Loucy (cell line): ENCODE measurements around the gene PNPLA1.

Experiments used
- EZH2phosphoT487 ChIP-seq: fragments of 200-600 bp; IDR thresholded peaks from 2 replicates; pipeline ENCODE4 v1.6.1; 2018; ENCODE audit warnings: antibody characterized with exemption, mild to moderate bottlenecking, moderate library complexity, borderline replicate concordance
- TF ChIP-seq, protein P1 (sequence below): fragments of 200-600 bp; sonication (generic); conservative IDR thresholded peaks from 2 replicates; pipeline ENCODE4 v1.5.1; 2014; ENCODE audit warnings: mild to moderate bottlenecking, antibody characterized with exemption, low read length

DNA sequence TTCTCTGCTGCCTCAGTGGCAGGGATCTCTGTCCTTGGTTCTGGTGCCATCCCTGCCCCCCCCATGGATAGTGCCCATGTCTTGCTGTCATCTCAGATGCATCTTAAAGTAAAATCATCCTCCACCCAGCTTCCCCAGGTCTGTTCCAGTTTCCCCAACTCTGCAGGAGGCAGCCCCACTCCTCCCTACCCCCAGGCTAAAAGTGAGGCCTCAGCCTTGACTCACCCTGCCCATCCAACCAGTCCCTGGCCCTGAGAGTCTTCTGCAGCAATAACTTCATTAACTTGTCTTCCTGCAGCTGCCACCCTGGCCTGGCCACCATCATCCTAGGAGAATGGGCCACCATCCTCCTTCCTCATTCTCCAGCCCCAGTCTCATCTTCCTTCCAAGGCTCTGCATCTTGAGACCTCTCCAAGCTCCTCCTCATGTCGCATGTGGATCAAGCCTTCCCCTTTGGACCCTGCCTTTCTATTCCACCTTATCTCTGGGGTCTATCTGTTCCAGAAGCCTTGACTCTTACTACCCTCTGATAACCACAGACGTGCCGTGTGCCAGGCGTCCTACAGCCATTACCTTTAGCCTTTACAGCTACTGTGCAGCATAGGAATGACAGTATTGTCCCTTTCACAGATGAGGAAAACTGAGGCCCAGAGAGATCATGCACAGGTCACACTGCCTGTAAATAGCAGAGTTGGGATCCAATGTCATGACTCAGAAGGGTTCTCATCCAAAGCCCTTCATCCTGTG lies 2.0 kb upstream of the PNPLA1 start:
- TF ChIP-seq, protein P1, sequence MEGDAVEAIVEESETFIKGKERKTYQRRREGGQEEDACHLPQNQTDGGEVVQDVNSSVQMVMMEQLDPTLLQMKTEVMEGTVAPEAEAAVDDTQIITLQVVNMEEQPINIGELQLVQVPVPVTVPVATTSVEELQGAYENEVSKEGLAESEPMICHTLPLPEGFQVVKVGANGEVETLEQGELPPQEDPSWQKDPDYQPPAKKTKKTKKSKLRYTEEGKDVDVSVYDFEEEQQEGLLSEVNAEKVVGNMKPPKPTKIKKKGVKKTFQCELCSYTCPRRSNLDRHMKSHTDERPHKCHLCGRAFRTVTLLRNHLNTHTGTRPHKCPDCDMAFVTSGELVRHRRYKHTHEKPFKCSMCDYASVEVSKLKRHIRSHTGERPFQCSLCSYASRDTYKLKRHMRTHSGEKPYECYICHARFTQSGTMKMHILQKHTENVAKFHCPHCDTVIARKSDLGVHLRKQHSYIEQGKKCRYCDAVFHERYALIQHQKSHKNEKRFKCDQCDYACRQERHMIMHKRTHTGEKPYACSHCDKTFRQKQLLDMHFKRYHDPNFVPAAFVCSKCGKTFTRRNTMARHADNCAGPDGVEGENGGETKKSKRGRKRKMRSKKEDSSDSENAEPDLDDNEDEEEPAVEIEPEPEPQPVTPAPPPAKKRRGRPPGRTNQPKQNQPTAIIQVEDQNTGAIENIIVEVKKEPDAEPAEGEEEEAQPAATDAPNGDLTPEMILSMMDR = no peak
- no peak for TF ChIP-seq EZH2phosphoT487
